GM21515 (cell line): ENCODE results near the gene GADD45GIP1.
"Not testable (repeated sequence)": the region's sequence is repeated elsewhere in the genome, so short reads cannot be mapped to it uniquely, and the experiment has no call there.

ENCODE experiments used
- ATAC-seq: cut with Tn5 transposase; IDR thresholded peaks from one replicate; pipeline ENCODE4 v1.9.1; 2021; ENCODE audit not compliant: unreplicated experiment

Gene GADD45GIP1

DNA sequence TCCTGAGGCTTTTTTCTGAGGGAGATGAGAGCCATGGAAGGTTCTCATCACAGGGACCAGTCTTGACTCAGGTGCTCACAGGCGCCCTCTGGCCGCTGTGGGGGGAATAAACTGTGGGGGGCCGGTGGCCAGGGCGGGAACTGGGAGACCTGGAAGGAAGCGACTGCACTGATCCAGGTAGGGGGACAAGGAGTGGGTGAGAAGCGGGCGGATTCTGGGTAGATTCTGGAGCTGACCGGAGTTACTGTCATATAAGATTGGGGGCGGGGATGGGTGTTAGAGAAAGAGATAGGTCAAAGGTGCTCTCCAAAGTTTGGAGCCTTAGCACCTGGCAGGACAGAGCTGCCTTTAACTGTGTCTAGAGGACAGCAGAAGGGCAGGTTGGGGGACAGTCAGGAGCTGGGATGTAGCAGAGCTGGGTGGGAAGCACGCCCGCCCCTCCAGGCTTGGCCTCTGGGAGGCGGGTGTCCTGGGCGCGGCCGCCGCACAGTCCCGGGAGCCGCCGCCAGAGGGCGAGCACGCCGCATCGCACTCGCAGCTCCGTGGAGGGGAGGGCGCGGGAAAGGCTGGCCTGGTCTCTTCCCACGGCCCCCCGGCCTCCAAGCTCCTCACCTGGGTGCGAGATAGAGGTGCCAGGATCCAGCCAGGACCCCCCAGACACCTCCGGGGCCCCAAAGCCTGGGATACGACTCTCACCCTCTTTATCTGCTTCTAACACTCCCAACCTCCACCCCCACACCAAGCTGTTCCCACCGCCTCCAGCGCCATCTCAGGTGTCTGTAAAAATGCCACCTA is 8.2 kb upstream of the GADD45GIP1 start:
- ATAC-seq: no peak

GRCh38 chr19:12959481-12959880 is 2.5 kb upstream of the GADD45GIP1 start:
- ATAC-seq: no peak

DNA sequence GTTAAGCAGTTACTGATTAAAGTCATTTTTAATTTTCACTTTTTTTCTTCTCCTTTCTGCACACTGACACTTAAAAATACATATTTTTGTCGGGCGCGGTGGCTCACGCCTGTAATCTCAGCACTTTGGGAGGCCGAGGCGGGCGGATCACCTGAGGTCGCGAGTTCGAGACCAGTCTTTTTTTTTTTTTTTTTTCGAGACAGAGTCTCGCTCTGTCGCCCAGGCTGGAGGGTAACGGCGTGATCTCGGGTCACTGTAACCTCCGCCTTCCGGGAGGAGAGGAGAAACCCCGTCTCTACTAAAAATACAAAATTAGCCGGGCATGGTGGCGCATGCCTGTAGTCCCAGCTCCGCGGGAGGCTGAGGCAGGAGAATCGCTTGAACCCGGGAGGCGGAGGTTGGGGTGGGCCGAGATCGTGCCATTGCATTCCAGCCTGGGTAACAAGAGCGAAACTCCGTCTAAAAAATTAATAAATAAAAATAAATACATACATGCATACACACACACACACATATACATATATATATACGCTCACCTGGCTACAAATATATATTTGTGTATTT is 448 bp upstream of the GADD45GIP1 start:
- ATAC-seq: not testable (repeated sequence)

DNA sequence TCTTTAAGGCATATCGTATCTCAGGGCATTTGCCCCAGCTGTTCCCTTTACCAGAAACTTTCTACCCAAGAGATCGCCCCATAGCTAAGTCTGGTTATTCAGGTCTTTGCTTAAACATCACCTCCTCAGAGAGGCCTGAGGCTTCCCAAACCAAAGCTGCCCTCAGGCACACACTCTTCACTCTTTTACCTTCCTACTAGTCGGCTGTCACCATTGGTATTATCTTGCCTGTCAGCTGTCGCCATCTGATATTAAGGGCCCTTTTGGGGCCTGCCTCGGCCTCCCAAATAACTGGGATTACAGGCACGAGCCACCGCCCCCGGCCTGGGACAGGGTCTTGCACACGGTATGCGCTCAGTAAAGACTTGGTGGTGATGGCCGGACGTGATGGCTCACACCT is 1.0 kb downstream of the GADD45GIP1 start:
- ATAC-seq: no peak

DNA sequence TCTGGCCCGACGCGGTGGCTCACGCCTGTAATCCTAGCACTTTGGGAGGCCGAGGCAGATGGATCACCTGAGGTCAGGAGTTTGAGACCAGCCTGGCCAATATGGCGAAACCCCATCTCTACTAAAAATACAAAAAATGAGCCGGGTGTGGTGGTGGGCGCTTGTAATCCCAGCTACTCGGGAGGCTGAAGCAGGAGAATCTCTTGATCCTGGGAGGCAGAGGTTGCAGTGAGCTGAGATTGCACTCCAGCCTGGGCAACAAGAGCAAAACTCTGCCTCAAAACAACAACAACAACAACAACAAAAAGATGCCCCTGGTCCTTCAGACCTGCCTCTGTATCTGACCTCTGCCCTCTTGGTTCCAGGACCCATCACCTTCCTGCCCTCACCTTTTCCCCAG is 1.4 kb downstream of the GADD45GIP1 start:
- ATAC-seq: not testable (repeated sequence)

- ATAC-seq: no peak
Observed at GRCh38 chr19:12954612-12954962, 2.4 kb downstream of the GADD45GIP1 start.

- ATAC-seq: no peak
Observed at GRCh38 chr19:12953799-12954611, 3.0 kb downstream of the GADD45GIP1 start.

DNA sequence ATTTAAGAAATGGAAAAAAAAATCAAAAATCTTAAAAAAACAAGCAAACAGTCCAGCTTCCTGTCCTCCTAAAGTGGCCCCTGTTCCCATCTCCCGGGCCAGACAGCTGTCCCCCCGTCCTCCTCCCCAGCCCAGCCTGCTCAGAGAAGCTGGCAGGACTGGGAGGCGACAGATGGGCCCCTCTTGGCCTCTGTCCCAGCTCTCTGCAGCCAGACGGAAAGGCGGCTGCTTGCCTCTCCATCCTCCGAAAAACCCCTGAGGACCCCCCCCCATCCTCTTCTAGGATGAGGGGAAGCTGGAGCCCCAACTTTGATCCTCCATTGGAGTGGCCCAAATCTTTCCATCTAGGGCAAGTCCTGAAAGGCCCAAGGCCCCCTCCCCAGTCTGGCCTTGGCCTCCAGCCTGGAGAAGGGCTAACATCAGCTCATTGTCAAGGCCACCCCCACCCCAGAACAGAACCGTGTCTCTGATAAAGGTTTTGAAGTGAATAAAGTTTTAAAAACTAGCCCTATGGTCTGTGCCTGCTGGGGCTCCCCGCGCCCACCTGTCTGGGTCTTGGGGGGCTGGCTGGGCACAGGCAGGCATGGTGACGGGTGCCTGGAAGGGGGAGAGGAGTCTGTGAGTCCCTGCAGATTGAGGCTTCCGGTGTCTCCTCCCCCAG is 3.8 kb downstream of the GADD45GIP1 start:
- no peak for ATAC-seq

GRCh38 chr19:12952488-12953137 is 4.4 kb downstream of the GADD45GIP1 start:
- ATAC-seq: no peak

DNA sequence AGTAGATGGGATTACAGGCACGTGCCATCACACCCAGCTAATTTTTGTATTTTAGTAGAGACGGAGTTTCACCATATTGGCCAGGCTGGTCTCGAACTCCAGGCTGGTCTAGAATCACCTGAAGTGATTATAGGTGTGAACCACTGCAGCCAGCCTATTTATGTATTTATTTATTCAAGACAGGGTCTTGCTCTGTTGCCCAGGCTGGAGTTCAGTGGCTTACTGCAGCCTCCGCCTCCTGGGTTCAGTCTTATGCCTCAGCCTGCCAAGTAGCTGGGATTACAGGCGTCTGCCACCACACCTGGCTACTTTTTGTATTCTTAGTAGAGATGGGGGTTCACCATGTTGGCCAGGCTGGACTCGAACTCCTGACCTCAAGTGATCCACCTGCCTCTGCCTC is 5.0 kb downstream of the GADD45GIP1 start:
- not testable (repeated sequence) for ATAC-seq

GRCh38 chr19:12949363-12950283 is 7.4 kb downstream of the GADD45GIP1 start:
- no peak for ATAC-seq

- ATAC-seq: no peak
Observed at GRCh38 chr19:12948612-12949362, 8.2 kb downstream of the GADD45GIP1 start.

GRCh38 chr19:12947702-12948611 is 9.1 kb downstream of the GADD45GIP1 start:
- no peak for ATAC-seq

- ATAC-seq: no peak
Observed at GRCh38 chr19:12946731-12947496, 10.1 kb downstream of the GADD45GIP1 start.

GRCh38 chr19:12946092-12946721 is 10.8 kb downstream of the GADD45GIP1 start:
- ATAC-seq: peak; percentile 30

DNA sequence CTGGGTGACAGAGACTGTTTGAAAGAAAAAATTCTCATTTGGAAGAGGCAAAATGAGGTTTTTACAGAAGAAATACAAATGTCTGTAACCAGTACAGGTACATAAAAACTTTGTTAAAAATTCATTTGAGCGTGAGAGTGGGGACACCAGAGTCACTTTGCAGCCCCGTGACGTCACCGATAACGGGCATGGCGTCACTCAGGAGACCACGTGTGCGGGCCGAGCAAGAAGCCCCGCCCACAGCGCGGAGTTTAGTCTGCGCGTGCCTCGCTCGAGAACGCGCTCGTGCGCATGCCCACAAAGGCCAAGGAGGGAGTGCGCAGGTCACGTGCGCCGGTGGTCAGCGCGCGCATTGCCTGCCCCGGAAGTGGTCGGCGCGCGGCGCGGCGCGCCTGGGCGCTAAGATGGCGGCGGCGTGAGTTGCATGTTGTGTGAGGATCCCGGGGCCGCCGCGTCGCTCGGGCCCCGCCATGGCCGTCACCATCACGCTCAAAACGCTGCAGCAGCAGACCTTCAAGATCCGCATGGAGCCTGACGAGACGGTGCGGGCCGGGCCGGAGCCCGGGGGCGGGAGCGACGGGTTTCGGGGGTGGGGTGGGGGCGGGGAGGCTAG is 11.4 kb downstream of the GADD45GIP1 start, which contains the start of gene RAD23A:
Gene RAD23A (plus strand): TSS at position 384 of the 613 bp plus-strand sequence. CDS start 87 bp downstream, at position 471.
- ATAC-seq: peak; percentile 55
